GM19395 (cell line): ENCODE data around the gene ISG20L2.
A peak's percentile ranks its signal among the peaks of the same experiment; 100 is the strongest.

Experiments
- ATAC-seq: cut with Tn5 transposase; IDR thresholded peaks from one replicate; pipeline ENCODE4 v1.9.1; 2021; ENCODE audit warnings: mild to moderate bottlenecking, moderate library complexity; ENCODE audit not compliant: unreplicated experiment

ISG20L2 gene

GRCh38 chr1:156691665-156692440 lies 36.7 kb downstream of the ISG20L2 start:
- ATAC-seq = no peak

- no peak for ATAC-seq
These were observed 37.4 kb downstream of the ISG20L2 start for GRCh38 chr1:156691191-156691590.

GRCh38 chr1:156690675-156691036 lies 37.9 kb downstream of the ISG20L2 start:
- no peak for ATAC-seq

GRCh38 chr1:156689953-156690674 lies 38.5 kb downstream of the ISG20L2 start:
- ATAC-seq = no peak

GRCh38 chr1:156689035-156689952 lies 39.3 kb downstream of the ISG20L2 start:
- peak; percentile 86 for ATAC-seq

- ATAC-seq = no peak
These were observed 44.3 kb downstream of the ISG20L2 start for GRCh38 chr1:156684227-156684782.

- ATAC-seq = no peak
These were observed 46.2 kb downstream of the ISG20L2 start for GRCh38 chr1:156682166-156682890.

- ATAC-seq = no peak
These were observed 47.2 kb downstream of the ISG20L2 start for GRCh38 chr1:156681196-156681960.

GRCh38 chr1:156680056-156680455 lies 48.5 kb downstream of the ISG20L2 start:
- no peak for ATAC-seq

GRCh38 chr1:156677616-156678596 lies 50.7 kb downstream of the ISG20L2 start:
- no peak for ATAC-seq

GRCh38 chr1:156676820-156677615 lies 51.5 kb downstream of the ISG20L2 start, which contains the start of gene NES:
Gene NES (minus strand): TSS chr1:156677407. CDS start chr1:156677264, 143 bp downstream.
- no peak for ATAC-seq

GRCh38 chr1:156676114-156676819 lies 52.3 kb downstream of the ISG20L2 start:
- ATAC-seq = no peak

- no peak for ATAC-seq
These were observed 53.1 kb downstream of the ISG20L2 start for GRCh38 chr1:156675210-156676113.

- no peak for ATAC-seq
These were observed 55.0 kb downstream of the ISG20L2 start for GRCh38 chr1:156673387-156674121.
